ENCODE measurements around the gene ARRDC3.

Gene ARRDC3

DNA sequence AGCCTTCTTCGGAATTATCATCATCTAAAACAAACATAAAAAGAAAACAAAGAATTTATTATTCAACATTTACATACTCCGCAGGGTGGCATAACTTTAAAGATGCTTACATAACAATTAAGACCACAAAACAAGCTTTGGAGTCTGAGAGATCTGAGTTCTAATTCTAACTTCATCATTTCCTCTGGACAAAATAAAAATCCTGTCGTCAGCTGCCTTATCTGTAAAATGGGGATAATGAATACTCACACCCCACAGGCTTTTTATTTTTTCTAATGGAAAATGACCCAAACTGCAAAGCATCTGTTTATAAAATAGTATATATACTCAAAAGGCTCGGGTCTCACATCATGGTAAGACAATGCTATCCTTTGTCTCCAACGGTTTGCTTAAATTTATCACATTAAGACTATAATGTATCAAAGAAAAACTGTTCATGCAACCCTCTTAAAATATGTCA lies 4.3 kb downstream of the ARRDC3 start:
- H3K4me3 ChIP-seq (ENCODE audit: low read depth in 1 of 2, low read length in 2 of 2): peak overlapping the region; percentile 65 to 80
- peaks cover 14 to 20% of the 10 kb centered on the region in 2 donors for H3K36me3 ChIP-seq (ENCODE audit: control insufficient read depth in 1 of 2, insufficient read depth in 2 of 2, low read length in 2 of 2)
- no peaks in the 10 kb centered on the region for H3K27me3 ChIP-seq (ENCODE audit: control insufficient read depth in 1 of 2, insufficient read depth in 2 of 2, low read length in 2 of 2)
- H3K9me3 ChIP-seq (ENCODE audit: control insufficient read depth in 1 of 2, low read length in 2 of 2): no peaks in the 10 kb centered on the region
- H3K27ac ChIP-seq (ENCODE audit: low read depth, low read length): no peak overlapping the region
- peaks cover 4 to 5% of the 10 kb centered on the region in 2 donors for H3K4me1 ChIP-seq (ENCODE audit: control insufficient read depth in 1 of 2, insufficient read depth in 2 of 2, low read length in 2 of 2)
- H3K9ac ChIP-seq (ENCODE audit: low read depth in 1 of 2, low read length in 2 of 2): peak overlapping the region; percentile 55 to 73

DNA sequence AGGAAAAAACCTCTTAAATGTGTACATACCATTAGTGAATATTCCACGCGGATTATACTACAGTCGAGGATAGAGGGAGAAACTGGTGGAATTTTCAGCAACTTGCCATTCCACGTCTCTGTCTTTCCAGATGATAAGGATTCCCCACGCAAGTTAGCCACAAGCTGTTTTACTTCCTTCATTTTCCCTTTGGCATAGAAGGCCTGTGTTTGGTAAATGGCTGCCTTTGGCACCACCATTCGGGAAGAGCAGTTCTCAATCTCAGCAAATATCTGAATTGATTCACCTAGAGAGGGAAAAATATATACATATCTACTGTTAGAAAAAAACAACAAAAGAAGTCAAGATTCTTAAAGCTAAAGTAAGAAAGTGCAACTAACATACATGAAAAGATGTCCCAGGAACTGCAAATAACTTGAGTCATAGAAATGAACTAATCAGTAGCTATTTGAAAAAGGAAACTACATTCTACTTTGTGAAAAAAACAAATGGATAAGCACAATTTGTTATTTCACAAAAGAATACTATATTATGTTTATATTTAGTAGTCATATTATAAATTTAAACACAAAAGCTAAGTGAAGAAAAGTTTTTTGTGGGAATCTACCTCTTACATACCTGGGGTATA lies 8.1 kb downstream of the ARRDC3 start:
- Histone ChIP-seq H3K4me1 (ENCODE audit: control insufficient read depth in 1 of 2, insufficient read depth in 2 of 2, low read length in 2 of 2) (peaks cover 4 to 5% of the 10 kb centered on the region in 2 donors), H3K27ac (ENCODE audit: low read depth, low read length) (no peak overlapping the region)

DNA sequence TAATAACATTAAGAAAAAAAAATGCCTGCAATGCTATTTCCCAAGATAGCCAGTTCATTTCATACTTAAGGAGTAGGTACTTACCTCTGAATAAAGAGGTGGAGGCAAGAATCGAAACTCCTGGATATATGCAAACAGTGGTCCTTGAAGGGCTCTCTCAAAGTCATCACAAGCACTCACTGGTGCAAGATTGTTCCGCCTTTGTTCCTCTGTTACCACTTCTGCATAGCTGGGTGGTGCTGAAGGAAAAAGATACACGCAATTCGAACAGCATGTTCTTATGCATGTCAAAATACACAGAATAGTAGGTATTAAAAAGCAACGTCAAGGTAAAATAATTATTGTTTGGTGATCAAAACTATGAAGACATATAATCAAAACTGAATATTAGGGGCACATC lies 9.5 kb downstream of the ARRDC3 start:
- no peaks in the 10 kb centered on the region for H3K9me3 ChIP-seq (ENCODE audit: control insufficient read depth in 1 of 2, low read length in 2 of 2)
- H3K27me3 ChIP-seq (ENCODE audit: control insufficient read depth in 1 of 2, insufficient read depth in 2 of 2, low read length in 2 of 2): no peaks in the 10 kb centered on the region
- no peak overlapping the region for H3K27ac ChIP-seq (ENCODE audit: low read depth, low read length)
- H3K4me3 ChIP-seq (ENCODE audit: low read depth in 1 of 2, low read length in 2 of 2): no peak overlapping the region
- peaks cover 40 to 68% of the 10 kb centered on the region in 2 donors for H3K36me3 ChIP-seq (ENCODE audit: control insufficient read depth in 1 of 2, insufficient read depth in 2 of 2, low read length in 2 of 2)
- no peak overlapping the region for H3K9ac ChIP-seq (ENCODE audit: low read depth in 1 of 2, low read length in 2 of 2)
- peaks cover 0 to 1% of the 10 kb centered on the region in 2 donors for H3K4me1 ChIP-seq (ENCODE audit: control insufficient read depth in 1 of 2, insufficient read depth in 2 of 2, low read length in 2 of 2)

More for the DNA sequence above, 8.1 kb downstream of the ARRDC3 start:
- Histone ChIP-seq H3K4me3 (ENCODE audit: low read depth in 1 of 2, low read length in 2 of 2) (no peak overlapping the region), H3K9me3 (ENCODE audit: control insufficient read depth in 1 of 2, low read length in 2 of 2) (no peaks in the 10 kb centered on the region), H3K27me3 (ENCODE audit: control insufficient read depth in 1 of 2, insufficient read depth in 2 of 2, low read length in 2 of 2) (no peaks in the 10 kb centered on the region), H3K36me3 (ENCODE audit: control insufficient read depth in 1 of 2, insufficient read depth in 2 of 2, low read length in 2 of 2) (peaks cover 34 to 58% of the 10 kb centered on the region in 2 donors), H3K9ac (ENCODE audit: low read depth in 1 of 2, low read length in 2 of 2) (no peak overlapping the region)

DNA sequence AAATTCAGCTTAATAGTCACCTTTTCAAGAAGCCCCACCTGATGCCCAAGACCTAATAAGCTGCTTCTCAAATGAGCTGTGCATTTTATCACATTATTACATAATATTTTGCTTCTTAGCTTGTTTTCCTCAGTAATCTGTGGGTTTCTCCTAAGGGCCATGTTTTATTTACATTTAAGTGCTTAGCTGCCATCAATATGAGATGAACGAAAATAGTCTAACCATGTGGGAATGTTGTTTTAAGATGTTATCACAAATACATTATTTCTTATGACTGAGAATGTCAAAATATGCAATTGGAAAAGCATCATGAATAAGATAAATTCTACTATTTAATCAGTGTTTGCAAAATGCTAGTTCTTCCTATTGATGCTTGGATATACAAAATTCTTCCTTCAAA lies 10.1 kb downstream of the ARRDC3 start:
- Histone ChIP-seq H3K27me3 (ENCODE audit: control insufficient read depth in 1 of 2, insufficient read depth in 2 of 2, low read length in 2 of 2) (no peaks in the 10 kb centered on the region), H3K27ac (ENCODE audit: low read depth, low read length) (no peak overlapping the region), H3K4me3 (ENCODE audit: low read depth in 1 of 2, low read length in 2 of 2) (no peak overlapping the region), H3K36me3 (ENCODE audit: control insufficient read depth in 1 of 2, insufficient read depth in 2 of 2, low read length in 2 of 2) (peaks cover 41 to 73% of the 10 kb centered on the region in 2 donors), H3K4me1 (ENCODE audit: control insufficient read depth in 1 of 2, insufficient read depth in 2 of 2, low read length in 2 of 2) (no peaks in the 10 kb centered on the region), H3K9ac (ENCODE audit: low read depth in 1 of 2, low read length in 2 of 2) (no peak overlapping the region), H3K9me3 (ENCODE audit: control insufficient read depth in 1 of 2, low read length in 2 of 2) (no peaks in the 10 kb centered on the region)

DNA sequence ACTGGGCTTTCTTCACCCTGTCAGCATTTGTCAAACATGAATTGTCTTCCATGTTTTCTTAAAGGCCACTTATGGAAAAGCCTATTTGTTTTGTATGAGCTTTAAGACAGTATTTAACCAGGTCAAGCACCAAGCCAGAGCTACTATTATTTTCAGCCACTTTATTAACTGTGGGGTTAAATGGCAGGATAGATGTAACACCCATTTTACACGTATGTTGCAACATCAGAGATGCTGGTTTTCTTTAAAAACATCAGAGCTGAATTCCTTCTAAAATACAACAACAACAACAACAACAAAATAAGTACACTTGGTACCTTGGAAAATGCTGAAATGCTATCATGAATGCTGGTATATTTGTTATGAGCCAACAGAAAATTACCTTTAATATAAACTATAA lies 13.6 kb downstream of the ARRDC3 start:
- H3K36me3 ChIP-seq (ENCODE audit: control insufficient read depth in 1 of 2, insufficient read depth in 2 of 2, low read length in 2 of 2): peaks cover 42 to 67% of the 10 kb centered on the region in 2 donors
- H3K27me3 ChIP-seq (ENCODE audit: control insufficient read depth in 1 of 2, insufficient read depth in 2 of 2, low read length in 2 of 2): no peaks in the 10 kb centered on the region
- H3K9ac ChIP-seq (ENCODE audit: low read depth in 1 of 2, low read length in 2 of 2): no peak overlapping the region
- H3K4me1 ChIP-seq (ENCODE audit: control insufficient read depth in 1 of 2, insufficient read depth in 2 of 2, low read length in 2 of 2): no peaks in the 10 kb centered on the region
- H3K4me3 ChIP-seq (ENCODE audit: low read depth in 1 of 2, low read length in 2 of 2): no peak overlapping the region
- H3K9me3 ChIP-seq (ENCODE audit: control insufficient read depth in 1 of 2, low read length in 2 of 2): no peaks in the 10 kb centered on the region
- no peak overlapping the region for H3K27ac ChIP-seq (ENCODE audit: low read depth, low read length)

DNA sequence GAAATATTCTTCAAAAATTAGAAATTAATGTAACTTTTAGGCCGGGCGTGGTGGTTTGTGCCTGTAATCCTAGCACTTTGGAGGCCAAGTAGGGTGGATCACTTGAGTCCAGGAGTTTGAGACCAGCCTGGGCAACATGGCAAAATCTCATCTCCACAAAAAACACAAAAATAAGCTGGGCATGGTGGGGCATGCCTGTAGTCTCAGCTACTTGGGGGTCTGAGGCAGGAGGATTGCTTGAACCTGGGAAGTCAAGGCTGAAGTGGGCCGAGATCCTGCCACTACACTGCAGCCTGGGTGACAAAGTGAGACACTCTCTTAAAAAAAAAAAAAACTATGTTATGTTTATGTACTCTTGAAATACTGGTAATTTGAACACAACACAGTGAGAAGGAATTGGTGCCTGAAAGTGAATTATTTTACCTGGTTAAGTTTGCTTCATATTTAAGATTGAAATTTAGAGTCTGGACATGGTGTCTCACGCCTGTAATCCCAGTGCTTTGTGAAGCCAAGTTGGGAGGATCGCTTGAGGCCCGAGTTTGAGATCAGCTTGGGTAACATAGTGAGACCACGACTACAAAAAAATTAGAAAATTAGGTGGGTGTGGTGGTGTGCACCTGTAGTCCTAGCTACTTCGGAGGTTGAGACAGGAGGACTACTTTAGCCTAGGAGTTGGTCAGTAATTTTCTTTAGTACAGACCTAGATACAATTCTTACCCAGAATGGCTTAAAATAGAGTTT lies 15.0 kb downstream of the ARRDC3 start:
- Histone ChIP-seq H3K4me3 (ENCODE audit: low read depth in 1 of 2, low read length in 2 of 2) (no peak overlapping the region), H3K4me1 (ENCODE audit: control insufficient read depth in 1 of 2, insufficient read depth in 2 of 2, low read length in 2 of 2) (no peaks in the 10 kb centered on the region), H3K27ac (ENCODE audit: low read depth, low read length) (no peak overlapping the region), H3K27me3 (ENCODE audit: control insufficient read depth in 1 of 2, insufficient read depth in 2 of 2, low read length in 2 of 2) (no peaks in the 10 kb centered on the region), H3K36me3 (ENCODE audit: control insufficient read depth in 1 of 2, insufficient read depth in 2 of 2, low read length in 2 of 2) (peaks cover 33 to 53% of the 10 kb centered on the region in 2 donors), H3K9me3 (ENCODE audit: control insufficient read depth in 1 of 2, low read length in 2 of 2) (no peaks in the 10 kb centered on the region), H3K9ac (ENCODE audit: low read depth in 1 of 2, low read length in 2 of 2) (no peak overlapping the region)

DNA sequence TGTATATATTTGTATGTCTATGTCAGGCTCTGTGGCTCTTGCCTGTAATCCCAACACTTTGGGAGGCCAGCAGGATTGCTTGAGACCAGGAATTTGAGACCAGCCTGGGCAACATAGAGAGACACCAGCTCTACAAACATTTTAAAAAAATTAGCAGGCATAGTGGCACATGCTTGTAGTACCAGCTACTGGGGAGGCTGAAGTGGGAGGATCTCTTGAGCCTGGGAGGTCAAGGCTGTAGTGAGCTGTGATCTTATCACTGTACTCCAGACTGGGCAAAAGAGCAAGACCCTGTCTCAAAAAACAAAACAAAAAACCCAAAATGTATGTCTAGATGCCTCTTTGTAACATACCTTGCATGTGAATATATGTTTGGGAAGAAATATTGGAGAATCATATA lies 15.8 kb downstream of the ARRDC3 start:
- no peak overlapping the region for H3K4me3 ChIP-seq (ENCODE audit: low read depth in 1 of 2, low read length in 2 of 2)
- H3K27me3 ChIP-seq (ENCODE audit: control insufficient read depth in 1 of 2, insufficient read depth in 2 of 2, low read length in 2 of 2): no peaks in the 10 kb centered on the region
- H3K4me1 ChIP-seq (ENCODE audit: control insufficient read depth in 1 of 2, insufficient read depth in 2 of 2, low read length in 2 of 2): no peaks in the 10 kb centered on the region
- no peak overlapping the region for H3K9ac ChIP-seq (ENCODE audit: low read depth in 1 of 2, low read length in 2 of 2)
- no peak overlapping the region for H3K27ac ChIP-seq (ENCODE audit: low read depth, low read length)
- no peaks in the 10 kb centered on the region for H3K9me3 ChIP-seq (ENCODE audit: control insufficient read depth in 1 of 2, low read length in 2 of 2)
- H3K36me3 ChIP-seq (ENCODE audit: control insufficient read depth in 1 of 2, insufficient read depth in 2 of 2, low read length in 2 of 2): peaks cover 33 to 46% of the 10 kb centered on the region in 2 donors

DNA sequence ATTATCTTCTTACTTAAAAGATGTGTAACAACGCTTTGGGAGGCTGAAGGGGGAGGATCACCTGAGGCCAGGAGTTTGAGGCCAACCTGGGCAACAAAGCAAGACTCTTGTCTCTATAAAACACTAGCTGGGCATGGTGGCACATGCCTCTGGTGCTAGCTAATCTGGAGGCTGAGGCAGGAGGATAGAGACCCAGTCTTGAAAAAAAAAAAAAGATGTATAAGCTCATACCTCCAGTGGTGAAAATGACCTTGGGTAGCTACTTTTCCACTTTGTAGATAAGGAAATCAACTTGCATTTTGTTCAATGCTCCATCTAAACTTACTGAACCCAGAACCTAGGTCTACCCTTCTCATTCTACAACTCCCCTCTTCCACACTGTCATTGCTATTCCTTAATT lies 16.6 kb downstream of the ARRDC3 start:
- peaks cover 25 to 38% of the 10 kb centered on the region in 2 donors for H3K36me3 ChIP-seq (ENCODE audit: control insufficient read depth in 1 of 2, insufficient read depth in 2 of 2, low read length in 2 of 2)
- H3K27ac ChIP-seq (ENCODE audit: low read depth, low read length): no peak overlapping the region
- no peaks in the 10 kb centered on the region for H3K4me1 ChIP-seq (ENCODE audit: control insufficient read depth in 1 of 2, insufficient read depth in 2 of 2, low read length in 2 of 2)
- H3K9me3 ChIP-seq (ENCODE audit: control insufficient read depth in 1 of 2, low read length in 2 of 2): no peaks in the 10 kb centered on the region
- H3K9ac ChIP-seq (ENCODE audit: low read depth in 1 of 2, low read length in 2 of 2): no peak overlapping the region
- no peaks in the 10 kb centered on the region for H3K27me3 ChIP-seq (ENCODE audit: control insufficient read depth in 1 of 2, insufficient read depth in 2 of 2, low read length in 2 of 2)
- no peak overlapping the region for H3K4me3 ChIP-seq (ENCODE audit: low read depth in 1 of 2, low read length in 2 of 2)

DNA sequence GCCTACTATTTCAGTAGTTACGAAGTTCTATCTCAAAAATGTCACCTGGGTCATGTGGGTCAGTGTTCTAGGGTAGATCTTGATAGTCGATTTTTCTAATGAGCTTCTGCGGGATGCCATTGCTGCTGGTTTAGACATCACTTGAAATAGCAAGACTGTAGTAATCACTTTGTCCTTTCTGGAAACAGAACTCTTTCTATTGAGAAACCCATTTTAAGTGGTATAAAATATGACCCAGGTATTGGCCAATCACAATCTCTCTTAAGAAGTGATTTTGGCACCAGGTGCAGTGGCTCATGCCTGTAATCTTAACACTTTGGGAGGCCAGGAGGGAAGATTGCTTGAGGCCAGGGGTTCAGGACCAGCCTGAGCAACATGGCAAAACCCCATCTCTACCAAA lies 17.6 kb downstream of the ARRDC3 start:
- Histone ChIP-seq H3K9ac (ENCODE audit: low read depth in 1 of 2, low read length in 2 of 2) (no peak overlapping the region), H3K27me3 (ENCODE audit: control insufficient read depth in 1 of 2, insufficient read depth in 2 of 2, low read length in 2 of 2) (no peaks in the 10 kb centered on the region), H3K4me3 (ENCODE audit: low read depth in 1 of 2, low read length in 2 of 2) (no peak overlapping the region), H3K9me3 (ENCODE audit: control insufficient read depth in 1 of 2, low read length in 2 of 2) (no peaks in the 10 kb centered on the region), H3K36me3 (ENCODE audit: control insufficient read depth in 1 of 2, insufficient read depth in 2 of 2, low read length in 2 of 2) (peaks cover 16 to 27% of the 10 kb centered on the region in 2 donors), H3K4me1 (ENCODE audit: control insufficient read depth in 1 of 2, insufficient read depth in 2 of 2, low read length in 2 of 2) (no peaks in the 10 kb centered on the region), H3K27ac (ENCODE audit: low read depth, low read length) (no peak overlapping the region)

DNA sequence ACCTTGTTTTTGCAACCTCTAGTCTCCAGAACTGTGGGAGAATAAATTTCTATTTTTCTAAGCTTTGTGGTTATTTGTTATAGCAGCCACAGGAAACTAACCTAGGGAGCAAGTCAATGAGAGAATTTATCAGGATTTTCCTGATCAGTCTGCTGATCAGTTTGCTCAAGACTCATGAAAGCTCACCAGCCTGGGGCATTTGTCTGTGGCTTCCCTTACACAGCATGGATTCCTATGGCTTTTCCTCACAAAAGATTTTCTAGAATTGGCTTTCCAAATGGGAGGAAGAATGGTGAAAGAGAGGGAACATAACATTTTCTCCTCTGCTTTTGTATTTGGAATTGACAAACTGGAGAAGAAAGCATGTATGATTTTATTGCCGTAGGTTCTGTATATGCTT lies 20.2 kb downstream of the ARRDC3 start:
- Histone ChIP-seq H3K4me3 (ENCODE audit: low read depth in 1 of 2, low read length in 2 of 2) (no peak overlapping the region), H3K9me3 (ENCODE audit: control insufficient read depth in 1 of 2, low read length in 2 of 2) (no peaks in the 10 kb centered on the region), H3K4me1 (ENCODE audit: control insufficient read depth in 1 of 2, insufficient read depth in 2 of 2, low read length in 2 of 2) (no peaks in the 10 kb centered on the region), H3K27ac (ENCODE audit: low read depth, low read length) (no peak overlapping the region), H3K27me3 (ENCODE audit: control insufficient read depth in 1 of 2, insufficient read depth in 2 of 2, low read length in 2 of 2) (no peaks in the 10 kb centered on the region), H3K9ac (ENCODE audit: low read depth in 1 of 2, low read length in 2 of 2) (no peak overlapping the region), H3K36me3 (ENCODE audit: control insufficient read depth in 1 of 2, insufficient read depth in 2 of 2, low read length in 2 of 2) (peaks cover 6 to 7% of the 10 kb centered on the region in 2 donors)

All from duodenal mucosa (tissue), 2 donors.